Measurements from ENCODE around the gene SMNDC1. TPM values are rescaled to one million over a fixed set of nuclear protein-coding genes. Genes with fewer than 3 reads are reported as not detected.
A peak's percentile ranks its signal among the peaks of the same experiment; 100 is the strongest.

Gene SMNDC1
- total and polyA plus RNA-seq, 4 donors, result 11.8 to 29.2 (median 18.8) TPM

- Histone ChIP-seq H3K4me3 (no peak overlapping the region), H3K36me3 (ENCODE audit: control insufficient read depth in 4 of 4, insufficient read depth in 4 of 4, low read length in 4 of 4) (peaks cover 6 to 19% (median 10%) of the 10 kb centered on the region in 4 donors), H3K4me1 (ENCODE audit: control insufficient read depth in 5 of 5, insufficient read depth in 5 of 5, low read length in 5 of 5) (peaks cover 0 to 7% (median under 1%) of the 10 kb centered on the region in 5 donors), H3K9me3 (ENCODE audit: control insufficient read depth in 4 of 4, insufficient read depth in 3 of 4, low read length in 3 of 4) (no peaks in the 10 kb centered on the region), H3K27me3 (ENCODE audit: control insufficient read depth in 3 of 3, insufficient read depth in 3 of 3, low read length in 2 of 3) (no peaks in the 10 kb centered on the region), H3K9ac (ENCODE audit: insufficient read depth in 1 of 2, low read length in 2 of 2) (no peak overlapping the region), H3K27ac (ENCODE audit: low read depth in 1 of 2, low read length in 1 of 2) (no peak overlapping the region)
- ATAC-seq (ENCODE audit: insufficient read depth, low FRiP score) (no peak), DNase-seq (no peak)
- TF ChIP-seq CTCF (IDR thresholded peaks at IDR 0.05; ENCODE audit: control extremely low read depth, extremely low read depth), result no peak
- WGBS, 2 donors, result 96% methylated on average over 3 of the region's 3 CpGs
These were observed 20.5 kb downstream of the SMNDC1 start for GRCh38 chr10:110284262-110284661.

GRCh38 chr10:110279407-110279986 is 25.2 kb downstream of the SMNDC1 start:
- Histone ChIP-seq H3K4me1 (ENCODE audit: control insufficient read depth in 5 of 5, insufficient read depth in 5 of 5, low read length in 5 of 5) (peaks cover 0 to 25% (median 17%) of the 10 kb centered on the region in 5 donors), H3K4me3 (no peak overlapping the region), H3K9me3 (ENCODE audit: control insufficient read depth in 4 of 4, insufficient read depth in 3 of 4, low read length in 3 of 4) (no peaks in the 10 kb centered on the region), H3K27me3 (ENCODE audit: control insufficient read depth in 3 of 3, insufficient read depth in 3 of 3, low read length in 2 of 3) (no peaks in the 10 kb centered on the region), H3K9ac (ENCODE audit: insufficient read depth in 1 of 2, low read length in 2 of 2) (peak overlapping the region in 1 of 2 donors; percentile 77), H3K36me3 (ENCODE audit: control insufficient read depth in 4 of 4, insufficient read depth in 4 of 4, low read length in 4 of 4) (peaks cover 0 to 7% (median 0%) of the 10 kb centered on the region in 4 donors), H3K27ac (ENCODE audit: low read depth in 1 of 2, low read length in 1 of 2) (no peak overlapping the region)
- peak; percentile 70 to 92 (median 90) for DNase-seq
- TF ChIP-seq CTCF (IDR thresholded peaks at IDR 0.05; ENCODE audit: control extremely low read depth, extremely low read depth), result peak; percentile 72
- 31 to 33% methylated on average over 6 of the region's 6 CpGs for WGBS, 2 donors
- ATAC-seq (ENCODE audit: insufficient read depth, low FRiP score), result peak; percentile 75

GRCh38 chr10:110278562-110279406 is 25.9 kb downstream of the SMNDC1 start:
- peaks cover 0 to 28% (median 17%) of the 10 kb centered on the region in 5 donors for H3K4me1 ChIP-seq (ENCODE audit: control insufficient read depth in 5 of 5, insufficient read depth in 5 of 5, low read length in 5 of 5)
- H3K27ac ChIP-seq (ENCODE audit: low read depth in 1 of 2, low read length in 1 of 2), result no peak overlapping the region
- no peak for ATAC-seq (ENCODE audit: insufficient read depth, low FRiP score)
- H3K27me3 ChIP-seq (ENCODE audit: control insufficient read depth in 3 of 3, insufficient read depth in 3 of 3, low read length in 2 of 3), result no peaks in the 10 kb centered on the region
- H3K9ac ChIP-seq (ENCODE audit: insufficient read depth in 1 of 2, low read length in 2 of 2), result peak overlapping the region in 1 of 2 donors; percentile 77
- WGBS, 2 donors, result 70 to 78% methylated on average over 7 of the region's 7 CpGs
- DNase-seq, result peak; percentile 21 to 86 (median 83)
- H3K4me3 ChIP-seq, result no peak overlapping the region
- peaks cover 0 to 5% (median 0%) of the 10 kb centered on the region in 4 donors for H3K36me3 ChIP-seq (ENCODE audit: control insufficient read depth in 4 of 4, insufficient read depth in 4 of 4, low read length in 4 of 4)
- no peaks in the 10 kb centered on the region for H3K9me3 ChIP-seq (ENCODE audit: control insufficient read depth in 4 of 4, insufficient read depth in 3 of 4, low read length in 3 of 4)
- TF ChIP-seq CTCF (IDR thresholded peaks at IDR 0.05; ENCODE audit: control extremely low read depth, extremely low read depth), result no peak

Data from lung (tissue), 12 donors.